IMR-90 (cell line): ENCODE data around the gene CKLF. TPM values are rescaled to one million over a fixed set of nuclear protein-coding genes. Genes with fewer than 3 reads are reported as not detected.

ENCODE experiments used
- ATAC-seq: fragments of 200-7000 bp; cut with Tn5 transposase; 2 replicates; pipeline ENCODE4 v1.9.1; 2020; ENCODE audit warnings: low read depth, mild to moderate bottlenecking, moderate library complexity
- BruUV-seq: library from RNA; stranded (reverse); fragments of 400-500 nt; replicated peaks from 2 replicates; lab custom pipeline; 2021; lab: Mats Ljungman, UMichigan
- CTCF ChIA-PET: fragments of 300-600 bp; formaldehyde crosslinking; extraction: SDS; loops from one replicate; lab custom pipeline; 2021; ENCODE audit warnings: antibody characterized with exemption; lab: Yijun Ruan, JAX
- POLR2A ChIA-PET: fragments of 300-600 bp; sonication (Branson Sonifier 250); formaldehyde crosslinking; loops from one replicate; lab custom pipeline; 2022; ENCODE audit warnings: antibody characterized with exemption; ENCODE audit not compliant: unreplicated experiment; lab: Charles Lee
- DNase-seq: peaks from one replicate; pipeline ENCODE4 v3.0.0; 2013
- H2AFZ ChIP-seq: replicated peaks from 2 replicates; pipeline ENCODE3; 2013; ENCODE audit warnings: low read length, mild to moderate bottlenecking; ENCODE audit not compliant: poor library complexity
- H2AK5ac ChIP-seq: 2 replicates; pipeline ENCODE4 v1.6.1; 2013; ENCODE audit warnings: low read depth, low read length, inconsistent platforms
- H2AK9ac ChIP-seq: replicated peaks from 2 replicates; pipeline ENCODE3; 2013; ENCODE audit warnings: mild to moderate bottlenecking, low read depth, low read length, moderate library complexity; ENCODE audit not compliant: poor library complexity
- H2BK120ac ChIP-seq: 2 replicates; pipeline ENCODE4 v1.6.1; 2013; ENCODE audit warnings: low read depth, low read length, inconsistent platforms
- H2BK15ac ChIP-seq: 3 replicates; pipeline ENCODE4 v1.6.1; 2013; ENCODE audit warnings: low read depth, low read length, inconsistent platforms
- H2BK20ac ChIP-seq: 2 replicates; pipeline ENCODE4 v1.6.1; 2013; ENCODE audit warnings: low read depth, mild to moderate bottlenecking, inconsistent platforms, low read length, moderate library complexity
- H2BK5ac ChIP-seq: 2 replicates; pipeline ENCODE4 v1.6.1; 2013; ENCODE audit warnings: mild to moderate bottlenecking, low read depth, low read length, inconsistent platforms; ENCODE audit not compliant: poor library complexity, severe bottlenecking
- H3K14ac ChIP-seq: replicated peaks from 2 replicates; pipeline ENCODE4 v1.6.1; 2013; ENCODE audit warnings: low read depth, low read length, inconsistent platforms
- H3K18ac ChIP-seq: 2 replicates; pipeline ENCODE4 v1.6.1; 2013; ENCODE audit warnings: low read depth, low read length, control low read depth
- H3K23ac ChIP-seq: 2 replicates; pipeline ENCODE4 v1.6.1; 2013; ENCODE audit warnings: low read depth, low read length, inconsistent platforms
- H3K27ac ChIP-seq: 2 replicates; pipeline ENCODE4 v1.5.1; 2013; ENCODE audit warnings: mild to moderate bottlenecking, control low read depth, low read length; ENCODE audit not compliant: insufficient read depth
- H3K27me3 ChIP-seq: 2 replicates; pipeline ENCODE4 v1.6.1; 2013; ENCODE audit warnings: low read length; ENCODE audit not compliant: control insufficient read depth, insufficient read depth
- H3K36me3 ChIP-seq: 2 replicates; pipeline ENCODE4 v1.6.1; 2013; ENCODE audit warnings: low read length, mixed read lengths; ENCODE audit not compliant: control insufficient read depth, insufficient read depth
- H3K4ac ChIP-seq: 2 replicates; pipeline ENCODE4 v1.6.1; 2013; ENCODE audit warnings: low read depth, low read length, inconsistent platforms
- H3K4me1 ChIP-seq: 2 replicates; pipeline ENCODE4 v1.6.1; 2013; ENCODE audit warnings: low read length, mixed read lengths; ENCODE audit not compliant: control insufficient read depth, insufficient read depth
- H3K4me2 ChIP-seq: 2 replicates; pipeline ENCODE4 v1.6.1; 2013; ENCODE audit warnings: low read depth, mild to moderate bottlenecking, control low read depth, low read length, moderate library complexity
- H3K4me3 ChIP-seq: 2 replicates; pipeline ENCODE4 v1.5.1; 2013; ENCODE audit warnings: low read depth, mild to moderate bottlenecking, control low read depth, low read length, moderate library complexity; ENCODE audit not compliant: insufficient read depth
- H3K56ac ChIP-seq: 2 replicates; pipeline ENCODE4 v1.6.1; 2013; ENCODE audit warnings: low read length, inconsistent platforms; ENCODE audit not compliant: insufficient read depth; ENCODE audit errors: extremely low read depth
- H3K79me1 ChIP-seq, 2 experiments: 2 replicates each; pipeline ENCODE4 v1.6.1; 2013; ENCODE audit warnings: low read length in 2 of 2, inconsistent platforms in 1 of 2, low read depth in 1 of 2
- H3K9ac ChIP-seq: 2 replicates; pipeline ENCODE4 v1.6.1; 2013; ENCODE audit warnings: low read depth, low read length, control low read depth
- H3K9me1 ChIP-seq: 2 replicates; pipeline ENCODE4 v1.6.1; 2013; ENCODE audit warnings: low read length, inconsistent platforms; ENCODE audit not compliant: insufficient read depth
- H3K9me3 ChIP-seq: 2 replicates; pipeline ENCODE4 v1.6.1; 2013; ENCODE audit warnings: low read length; ENCODE audit not compliant: control insufficient read depth, insufficient read depth
- H4K20me1 ChIP-seq: 2 replicates; pipeline ENCODE4 v1.6.1; 2013; ENCODE audit warnings: low read length, inconsistent platforms; ENCODE audit not compliant: insufficient read depth
- H4K5ac ChIP-seq: 2 replicates; pipeline ENCODE4 v1.6.1; 2013; ENCODE audit warnings: mild to moderate bottlenecking, low read depth, low read length, control low read depth
- H4K8ac ChIP-seq, 2 experiments: 2 replicates each; pipeline ENCODE4 v1.6.1; 2013; ENCODE audit warnings: low read depth in 2 of 2, low read length in 2 of 2, control low read depth in 1 of 2, inconsistent platforms in 1 of 2
- H4K91ac ChIP-seq: 2 replicates; pipeline ENCODE4 v1.6.1; 2013; ENCODE audit warnings: low read depth, low read length, inconsistent platforms; ENCODE audit not compliant: insufficient read depth
- BHLHE40 ChIP-seq: fragments of 150-350 bp; IDR thresholded peaks from 2 replicates; pipeline ENCODE4 v1.6.1; 2016; ENCODE audit warnings: mild to moderate bottlenecking, low read depth, low read length
- CEBPB ChIP-seq: IDR thresholded peaks from 2 replicates; pipeline ENCODE4 v1.6.1; 2012; ENCODE audit warnings: low read depth, low read length, improper control_type of control experiment
- CHD1 ChIP-seq: IDR thresholded peaks from 2 replicates; pipeline ENCODE4 v1.6.1; 2012; ENCODE audit warnings: low read depth, low read length, improper control_type of control experiment
- CTCF ChIP-seq: conservative IDR thresholded peaks from 2 replicates; pipeline ENCODE4 v1.5.1; 2012; ENCODE audit warnings: mild to moderate bottlenecking, low read depth, low read length, improper control_type of control experiment
- FOS ChIP-seq: fragments of 150-350 bp; IDR thresholded peaks from 2 replicates; pipeline ENCODE4 v1.6.1; 2016; ENCODE audit warnings: low read depth, low read length
- MAFK ChIP-seq: IDR thresholded peaks from 2 replicates; pipeline ENCODE4 v1.6.1; 2012; ENCODE audit warnings: low read depth, low read length, improper control_type of control experiment
- NFE2L2 ChIP-seq: fragments of 150-350 bp; IDR thresholded peaks from 2 replicates; pipeline ENCODE4 v1.6.1; 2016; ENCODE audit warnings: low read depth, mild to moderate bottlenecking, low read length
- POLR2A ChIP-seq: IDR thresholded peaks from 2 replicates; pipeline ENCODE4 v1.6.1; 2012; ENCODE audit warnings: mild to moderate bottlenecking, low read depth, low read length
- RAD21 ChIP-seq: IDR thresholded peaks from 2 replicates; pipeline ENCODE4 v1.6.1; 2012; ENCODE audit warnings: low read length, improper control_type of control experiment
- RFX5 ChIP-seq: IDR thresholded peaks from 2 replicates; pipeline ENCODE4 v1.8.0; 2012; ENCODE audit warnings: low read depth, mild to moderate bottlenecking, low read length, moderate library complexity
- SMC3 ChIP-seq: fragments of 150-350 bp; IDR thresholded peaks from 2 replicates; pipeline ENCODE4 v1.6.1; 2016; ENCODE audit warnings: low read depth, mild to moderate bottlenecking, antibody characterized with exemption, low read length, moderate library complexity
- USF2 ChIP-seq: fragments of 150-350 bp; IDR thresholded peaks from 2 replicates; pipeline ENCODE4 v1.6.1; 2017; ENCODE audit warnings: mild to moderate bottlenecking, antibody characterized with exemption, low read length, low read depth
- WGBS, 2 experiments: methylation state at CpG; one replicate each; pipeline versions ENCODE4 v1.1.5 to v1.1.7; 2013; ENCODE audit warnings: missing lambda C conversion rate in 2 of 2; ENCODE audit not compliant: insufficient read length in 1 of 2; ENCODE audit errors: extremely low coverage in 2 of 2; 5-methylcytosine and 5-hydroxymethylcytosine counted together
- dilution Hi-C: fragments of 300-500 bp; cut with HindIII; formaldehyde crosslinking; loops from one replicate; pipeline ENCODE4 v1.14.3; 2018; ENCODE audit warnings: low sequenced_read_pairs; ENCODE audit not compliant: unreplicated experiment
- in situ Hi-C: fragments of 300-500 bp; cut with MboI; formaldehyde crosslinking; loops from 3 replicates; pipeline ENCODE4 v1.14.3; 2019; ENCODE audit warnings: low sequenced_read_pairs, inconsistent platforms, mixed read lengths
- intact Hi-C: fragments of 100-400 bp; cut with micrococcal nuclease; formaldehyde crosslinking; loops from 2 replicates; pipeline ENCODE4 v1.10.0; 2022
- polyA plus RNA-seq, 3 experiments: library from polyadenylated mRNA; depleted of rRNA; stranded (reverse); fragments of >200 nt; gene quantifications; 2 replicates each; pipeline ENCODE4 v1.2.3, GENCODE V29; 2012; ENCODE audit warnings: low replicate concordance in 1 of 3
- total RNA-seq: library from RNA; depleted of rRNA; stranded (reverse); fragments of >200 nt; gene quantifications from 2 replicates; pipeline ENCODE4 v1.2.3, GENCODE V29; 2012

CKLF gene
- total and polyA plus RNA-seq, 2 of the 4 experiments (the other 2 are of a cell fraction), result 60.8 to 92.2 TPM

GRCh38 chr16:66541388-66542355 is 10.7 kb upstream of the CKLF start:
- Histone ChIP-seq H3K4me3 (no peak overlapping the region), H3K56ac (no peak overlapping the region), H2BK15ac (no peak overlapping the region), H3K79me1 (no peaks in the 10 kb centered on the region), H3K9ac (no peak overlapping the region), H3K9me1 (peaks cover 7% of the 10 kb centered on the region; the same call in 1 of the 2 replicates), H2AFZ (no peak overlapping the region), H3K4me1 (no peaks in the 10 kb centered on the region), H3K18ac (no peak overlapping the region), H4K8ac (no peak overlapping the region), H3K27me3 (no peaks in the 10 kb centered on the region), H2BK5ac (no peak overlapping the region), H4K91ac (no peak overlapping the region), H2AK5ac (no peak overlapping the region), H2AK9ac (no peak overlapping the region), H3K27ac (no peak overlapping the region), H2BK20ac (no peak overlapping the region), H3K4me2 (no peak overlapping the region), H4K20me1 (no peaks in the 10 kb centered on the region), H3K9me3 (no peaks in the 10 kb centered on the region), H2BK120ac (no peak overlapping the region), H3K4ac (no peak overlapping the region), H4K5ac (no peak overlapping the region), H3K14ac (no peak overlapping the region), H3K36me3 (peaks cover 16% of the 10 kb centered on the region), H3K23ac (no peak overlapping the region)
- DNase-seq, result no peak
- WGBS, 2 experiments, result 81% methylated on average over 6 of the region's 18 CpGs; no CpG with 5 or more reads in 1 of the 2 experiments
- ChIA-PET POLR2A (no interaction called here), CTCF (no interaction called here)
- intact Hi-C loops, result no loop called here
- TF ChIP-seq BHLHE40, result no peak
- TF ChIP-seq RAD21, result no peak
- TF ChIP-seq USF2, result no peak
- no peak for TF ChIP-seq CHD1
- no peak for TF ChIP-seq MAFK
- no peak for TF ChIP-seq NFE2L2
- no peak for TF ChIP-seq CEBPB
- TF ChIP-seq POLR2A, result no peak
- TF ChIP-seq RFX5, result no peak
- TF ChIP-seq FOS, result no peak
- TF ChIP-seq CTCF, result no peak
- no peak for TF ChIP-seq SMC3
- in situ Hi-C loops, result no loop called here
- dilution Hi-C loops, result no loop called here
- no peak for ATAC-seq
- BruUV-seq, result no TSS peak
